WTC11 (cell line): ENCODE results near the gene MIER2.

Experiments used
- ATF1 ChIP-seq: sonication (generic); formaldehyde crosslinking; IDR thresholded peaks from 2 replicates; pipeline ENCODE4 v1.8.1; 2023; ENCODE audit warnings: mild to moderate bottlenecking, moderate library complexity, missing genetic modification reagents
- CBFB ChIP-seq: sonication (generic); formaldehyde crosslinking; IDR thresholded peaks from 2 replicates; pipeline ENCODE4 v1.8.1; 2022; ENCODE audit warnings: mild to moderate bottlenecking, low read depth, missing genetic modification reagents
- CREM ChIP-seq: sonication (generic); formaldehyde crosslinking; IDR thresholded peaks from 2 replicates; pipeline ENCODE4 v1.8.1; 2022; ENCODE audit warnings: mild to moderate bottlenecking, missing genetic modification reagents, moderate library complexity
- CTCF ChIP-seq: fragments of 200-600 bp; IDR thresholded peaks from 2 replicates; pipeline ENCODE4 v1.8.0; 2022; ENCODE audit warnings: antibody characterized with exemption
- ESRRA ChIP-seq: sonication (generic); formaldehyde crosslinking; IDR thresholded peaks from 2 replicates; pipeline ENCODE4 v1.8.1; 2022; ENCODE audit warnings: mild to moderate bottlenecking, missing genetic modification reagents, borderline replicate concordance
- ETV6 ChIP-seq: sonication (generic); formaldehyde crosslinking; IDR thresholded peaks from 2 replicates; pipeline ENCODE4 v1.8.1; 2022; ENCODE audit warnings: mild to moderate bottlenecking, missing genetic modification reagents
- TEAD4 ChIP-seq: sonication (generic); formaldehyde crosslinking; IDR thresholded peaks from 2 replicates; pipeline ENCODE4 v1.8.0; 2022; ENCODE audit warnings: mild to moderate bottlenecking, missing genetic modification reagents
- ZNF232 ChIP-seq: sonication (generic); formaldehyde crosslinking; IDR thresholded peaks from 2 replicates; pipeline ENCODE4 v1.8.0; 2022; ENCODE audit warnings: mild to moderate bottlenecking, missing genetic modification reagents
- ZNF263 ChIP-seq: sonication (generic); formaldehyde crosslinking; IDR thresholded peaks from 2 replicates; pipeline ENCODE4 v1.8.1; 2022; ENCODE audit warnings: low read depth, mild to moderate bottlenecking, moderate library complexity, missing genetic modification reagents
- ZNF416 ChIP-seq: fragments of 250-450 bp; sonication (Bioruptor Pico); IDR thresholded peaks from 2 replicates; pipeline ENCODE4 v1.9.0; 2021; ENCODE audit warnings: mild to moderate bottlenecking, inconsistent platforms

- TF ChIP-seq CTCF (no peak), ZNF263 (CRISPR knock-in tag) (no peak), TEAD4 (CRISPR knock-in tag) (no peak), ZNF232 (CRISPR knock-in tag) (no peak), CREM (no peak), ZNF416 (CRISPR knock-in tag) (no peak), ESRRA (no peak), CBFB (CRISPR knock-in tag) (no peak), ATF1 (no peak), ETV6 (CRISPR knock-in tag) (no peak)
Measured at GRCh38 chr19:378706-379105, 34.1 kb upstream of the MIER2 start.
